ENCODE measurements around the gene COL4A6.

- TF ChIP-seq CTCF (IDR thresholded peaks at IDR 0.05; ENCODE audit: poor library complexity, severe bottlenecking) (no peak), SMC3 (conservative IDR thresholded peaks at IDR 0.05; ENCODE audit: poor library complexity) (no peak), EP300 (conservative IDR thresholded peaks at IDR 0.05; ENCODE audit: poor library complexity, severe bottlenecking) (no peak), MXI1 (conservative IDR thresholded peaks at IDR 0.05; ENCODE audit: poor library complexity, severe bottlenecking) (no peak), EZH2 (IDR thresholded peaks at IDR 0.05; ENCODE audit: borderline replicate concordance, insufficient read depth, low read length, poor library complexity, severe bottlenecking) (no peak)
Measured at GRCh38 chrX:108216405-108216804, 221.8 kb downstream of the COL4A6 start.

Measured in neural cell (in vitro differentiated cells).